Pons (tissue), 1 donor: Measurements from ENCODE around the gene SLC44A5.
A peak's percentile ranks its signal among the peaks of the same experiment; 100 is the strongest.
"Not testable (repeated sequence)": the region's sequence is repeated elsewhere in the genome, so short reads cannot be mapped to it uniquely, and the experiment has no call there.

Experiments used
- DNase-seq: peaks from one replicate; pipeline ENCODE4 v3.0.0-alpha.2; 2016; ENCODE audit warnings: low spot score

The SLC44A5 gene

GRCh38 chr1:75366595-75366994, 244.3 kb downstream of the SLC44A5 start:
- DNase-seq = no peak

- DNase-seq = no peak
Observed at GRCh38 chr1:75361260-75361659, 249.7 kb downstream of the SLC44A5 start.

- DNase-seq = not testable (repeated sequence)
Observed at GRCh38 chr1:75354267-75354666, 256.6 kb downstream of the SLC44A5 start.

- no peak for DNase-seq
Observed at GRCh38 chr1:75353051-75353450, 257.9 kb downstream of the SLC44A5 start.

GRCh38 chr1:75345538-75346292, 265.2 kb downstream of the SLC44A5 start:
- DNase-seq = no peak

GRCh38 chr1:75342786-75343185, 268.1 kb downstream of the SLC44A5 start:
- DNase-seq = no peak

GRCh38 chr1:75341537-75341936, 269.4 kb downstream of the SLC44A5 start:
- DNase-seq = no peak

- peak; percentile 12 for DNase-seq
Observed at GRCh38 chr1:75338616-75339483, 272.1 kb downstream of the SLC44A5 start.

- DNase-seq = no peak
Observed at GRCh38 chr1:75334876-75335389, 276.0 kb downstream of the SLC44A5 start.

GRCh38 chr1:75330624-75331023, 280.3 kb downstream of the SLC44A5 start:
- DNase-seq = no peak

- DNase-seq = no peak
Observed at GRCh38 chr1:75328691-75329090, 282.2 kb downstream of the SLC44A5 start.

- DNase-seq = no peak
Observed at GRCh38 chr1:75327395-75327794, 283.5 kb downstream of the SLC44A5 start.

- no peak for DNase-seq
Observed at GRCh38 chr1:75317976-75318375, 292.9 kb downstream of the SLC44A5 start.

- no peak for DNase-seq
Observed at GRCh38 chr1:75316230-75316629, 294.7 kb downstream of the SLC44A5 start.

- no peak for DNase-seq
Observed at GRCh38 chr1:75312620-75313019, 298.3 kb downstream of the SLC44A5 start.

GRCh38 chr1:75310067-75310466, 300.8 kb downstream of the SLC44A5 start:
- no peak for DNase-seq

- DNase-seq = no peak
Observed at GRCh38 chr1:75308365-75308764, 302.5 kb downstream of the SLC44A5 start.

GRCh38 chr1:75305061-75305460, 305.9 kb downstream of the SLC44A5 start:
- no peak for DNase-seq

GRCh38 chr1:75293270-75293669, 317.6 kb downstream of the SLC44A5 start:
- no peak for DNase-seq

GRCh38 chr1:75292013-75292412, 318.9 kb downstream of the SLC44A5 start:
- DNase-seq = no peak

GRCh38 chr1:75276385-75276784, 334.5 kb downstream of the SLC44A5 start:
- no peak for DNase-seq

- DNase-seq = no peak
Observed at GRCh38 chr1:75275631-75276030, 335.3 kb downstream of the SLC44A5 start.

GRCh38 chr1:75274920-75275506, 335.9 kb downstream of the SLC44A5 start:
- DNase-seq = no peak
